ENCODE results near the gene VPS72.

VPS72 gene

GRCh38 chr1:151142411-151143056, 47.5 kb downstream of the VPS72 start:
- TF ChIP-seq CTCF (IDR thresholded peaks at IDR 0.05; ENCODE audit: borderline replicate concordance, control extremely low read depth, extremely low read depth, insufficient read depth, missing control alignments), result no peak
- no peak for DNase-seq (ENCODE audit: low spot score)
- in situ Hi-C loops (cut with MboI; ENCODE audit: low sequenced_read_pairs, unreplicated experiment), result no loop called here

- in situ Hi-C loops (cut with MboI; ENCODE audit: low sequenced_read_pairs, unreplicated experiment), result no loop called here
Observed at GRCh38 chr1:151137789-151138188, 52.2 kb downstream of the VPS72 start.

GRCh38 chr1:151135433-151136385, 54.3 kb downstream of the VPS72 start:
- in situ Hi-C loops (cut with MboI; ENCODE audit: low sequenced_read_pairs, unreplicated experiment), result no loop called here
- DNase-seq (ENCODE audit: low spot score), result no peak
- no peak for TF ChIP-seq CTCF (IDR thresholded peaks at IDR 0.05; ENCODE audit: borderline replicate concordance, control extremely low read depth, extremely low read depth, insufficient read depth, missing control alignments)

More at GRCh38 chr1:151137789-151138188, 52.2 kb downstream of the VPS72 start:
- peak; percentile 12 for DNase-seq (ENCODE audit: low spot score)
- no peak for TF ChIP-seq CTCF (IDR thresholded peaks at IDR 0.05; ENCODE audit: borderline replicate concordance, control extremely low read depth, extremely low read depth, insufficient read depth, missing control alignments)

GRCh38 chr1:151134991-151135390, 55.0 kb downstream of the VPS72 start:
- DNase-seq (ENCODE audit: low spot score), result peak; percentile 12
- in situ Hi-C loops (cut with MboI; ENCODE audit: low sequenced_read_pairs, unreplicated experiment), result no loop called here
- TF ChIP-seq CTCF (IDR thresholded peaks at IDR 0.05; ENCODE audit: borderline replicate concordance, control extremely low read depth, extremely low read depth, insufficient read depth, missing control alignments), result no peak

GRCh38 chr1:151134396-151134795, 55.6 kb downstream of the VPS72 start:
- no peak for TF ChIP-seq CTCF (IDR thresholded peaks at IDR 0.05; ENCODE audit: borderline replicate concordance, control extremely low read depth, extremely low read depth, insufficient read depth, missing control alignments)
- DNase-seq (ENCODE audit: low spot score), result peak; percentile 22
- in situ Hi-C loops (cut with MboI; ENCODE audit: low sequenced_read_pairs, unreplicated experiment), result no loop called here

GRCh38 chr1:151133018-151133806, 56.8 kb downstream of the VPS72 start:
- in situ Hi-C loops (cut with MboI; ENCODE audit: low sequenced_read_pairs, unreplicated experiment), result no loop called here
- TF ChIP-seq CTCF (IDR thresholded peaks at IDR 0.05; ENCODE audit: borderline replicate concordance, control extremely low read depth, extremely low read depth, insufficient read depth, missing control alignments), result no peak
- peak; percentile 22 for DNase-seq (ENCODE audit: low spot score)
